Epithelial cell of proximal tubule (primary cell): ENCODE results near the gene BCL7B. TPM values are rescaled to one million over a fixed set of nuclear protein-coding genes. Genes with fewer than 3 reads are reported as not detected.

Experiments
- DNase-seq: peaks from one replicate; pipeline ENCODE4 v3.0.0-alpha.2; 2011; ENCODE audit warnings: low read depth
- H3K4me3 ChIP-seq: 2 replicates; pipeline ENCODE4 v1.5.1; 2011; ENCODE audit warnings: low read depth, mild to moderate bottlenecking, low read length
- total RNA-seq: library from RNA; depleted of rRNA; stranded (reverse); fragments of >200 nt; gene quantifications from 2 replicates; pipeline ENCODE4 v1.2.3, GENCODE V29; 2015
- TF ChIP-seq, protein P1 (sequence below): conservative IDR thresholded peaks from 2 replicates; pipeline ENCODE4 v1.5.1; 2012; ENCODE audit warnings: low read depth, mild to moderate bottlenecking, low read length

Gene BCL7B
- total RNA-seq, 1 donor from 2014 or later, result 64.2 TPM

GRCh38 chr7:73597978-73598782, 40.7 kb upstream of the BCL7B start:
- TF ChIP-seq, protein P1, sequence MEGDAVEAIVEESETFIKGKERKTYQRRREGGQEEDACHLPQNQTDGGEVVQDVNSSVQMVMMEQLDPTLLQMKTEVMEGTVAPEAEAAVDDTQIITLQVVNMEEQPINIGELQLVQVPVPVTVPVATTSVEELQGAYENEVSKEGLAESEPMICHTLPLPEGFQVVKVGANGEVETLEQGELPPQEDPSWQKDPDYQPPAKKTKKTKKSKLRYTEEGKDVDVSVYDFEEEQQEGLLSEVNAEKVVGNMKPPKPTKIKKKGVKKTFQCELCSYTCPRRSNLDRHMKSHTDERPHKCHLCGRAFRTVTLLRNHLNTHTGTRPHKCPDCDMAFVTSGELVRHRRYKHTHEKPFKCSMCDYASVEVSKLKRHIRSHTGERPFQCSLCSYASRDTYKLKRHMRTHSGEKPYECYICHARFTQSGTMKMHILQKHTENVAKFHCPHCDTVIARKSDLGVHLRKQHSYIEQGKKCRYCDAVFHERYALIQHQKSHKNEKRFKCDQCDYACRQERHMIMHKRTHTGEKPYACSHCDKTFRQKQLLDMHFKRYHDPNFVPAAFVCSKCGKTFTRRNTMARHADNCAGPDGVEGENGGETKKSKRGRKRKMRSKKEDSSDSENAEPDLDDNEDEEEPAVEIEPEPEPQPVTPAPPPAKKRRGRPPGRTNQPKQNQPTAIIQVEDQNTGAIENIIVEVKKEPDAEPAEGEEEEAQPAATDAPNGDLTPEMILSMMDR, result no peak
- no peak overlapping the region for H3K4me3 ChIP-seq
- DNase-seq, result no peak

- TF ChIP-seq, protein P1, result no peak
- H3K4me3 ChIP-seq, result no peak overlapping the region
- DNase-seq, result no peak
Measured at GRCh38 chr7:73596191-73597065, 38.9 kb upstream of the BCL7B start.

- DNase-seq, result no peak
- no peak overlapping the region for H3K4me3 ChIP-seq
- TF ChIP-seq, protein P1, result no peak
Measured at GRCh38 chr7:73595358-73595757, 37.9 kb upstream of the BCL7B start.

DNA sequence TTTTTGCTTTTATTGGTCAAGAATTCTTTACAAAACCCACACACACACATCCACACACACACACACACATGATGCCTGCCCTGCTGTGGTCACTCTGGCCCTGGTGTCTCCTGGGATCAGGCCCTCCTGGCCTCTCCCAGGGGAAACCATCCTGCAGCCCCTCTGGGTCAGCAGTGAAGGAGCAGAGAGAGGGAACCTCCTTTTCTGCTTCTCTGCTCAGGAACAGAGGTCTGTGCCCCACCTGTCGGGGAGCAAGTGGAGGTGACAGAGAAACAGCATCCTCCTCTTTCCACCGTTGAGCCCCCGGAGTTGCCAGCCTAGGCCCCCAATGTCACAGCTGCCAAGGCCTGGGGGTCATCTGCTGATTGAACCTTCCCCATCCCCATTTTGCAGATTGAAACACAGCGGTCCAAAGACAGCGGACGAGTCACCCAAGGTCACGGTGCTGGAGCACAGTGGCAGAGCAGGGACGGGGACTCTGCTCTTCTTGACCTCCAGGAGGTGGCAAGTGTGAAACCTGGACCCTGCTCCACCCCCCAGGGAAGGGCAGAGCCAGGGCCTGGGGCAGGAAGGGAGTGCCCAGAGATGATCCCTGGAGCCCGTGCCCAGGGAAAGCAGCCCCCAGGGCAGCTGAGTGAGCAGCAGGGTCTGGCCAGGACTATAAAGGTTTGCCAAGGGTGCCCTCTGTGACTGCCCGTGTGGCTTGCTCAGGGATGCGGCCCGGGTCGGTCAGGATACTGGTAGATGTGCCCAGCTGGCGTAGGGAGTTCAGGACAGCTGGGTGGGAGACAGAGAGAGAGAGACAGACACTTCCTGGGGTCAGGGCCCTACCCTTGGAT, 35.9 kb upstream of the BCL7B start:
- DNase-seq, result no peak
- H3K4me3 ChIP-seq, result no peak overlapping the region
- TF ChIP-seq, protein P1, result no peak

- no peak overlapping the region for H3K4me3 ChIP-seq
- no peak for DNase-seq
- TF ChIP-seq, protein P1, result no peak
Measured at GRCh38 chr7:73586911-73587310, 29.4 kb upstream of the BCL7B start.

DNA sequence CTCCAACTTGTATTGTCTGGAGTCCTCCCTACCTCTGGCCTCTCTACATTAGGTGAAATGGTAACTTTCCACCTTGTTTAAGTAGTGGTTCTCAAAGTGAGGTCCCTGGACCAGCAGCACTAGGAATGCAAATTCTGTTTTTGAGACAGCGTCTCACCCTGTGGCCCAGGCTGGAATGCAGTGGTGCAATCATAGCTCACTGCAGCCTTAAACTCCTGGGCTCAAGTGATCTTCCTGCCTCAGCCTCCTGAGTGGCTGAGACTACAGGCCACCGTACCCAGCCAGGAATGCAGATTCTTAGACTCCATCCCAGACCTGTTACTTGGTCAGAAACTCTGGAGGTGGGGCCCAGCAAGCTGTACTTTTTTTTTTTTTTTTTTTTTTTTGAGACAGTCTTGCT, 27.7 kb upstream of the BCL7B start:
- DNase-seq, result no peak
- TF ChIP-seq, protein P1, result no peak
- no peak overlapping the region for H3K4me3 ChIP-seq
